NOMO-1 treated with DMSO at 0.1 percent for 48 hours (cell line): ENCODE measurements around the gene LBX2.

Experiments used
- DNase-seq: peaks from one replicate; lab custom pipeline; 2025; ENCODE audit not compliant: unreplicated experiment; lab: John Stamatoyannopoulos, UW

Gene LBX2

GRCh38 chr2:74499267-74499939, at the start of gene LBX2:
Gene LBX2, minus strand, starts transcription at chr2:74499603. Its CDS starts 66 bp downstream, at chr2:74499537.
- DNase-seq = no peak

- DNase-seq = no peak
Observed at GRCh38 chr2:74548285-74548899, 49.0 kb upstream of the LBX2 start.

GRCh38 chr2:74546004-74546403, 46.6 kb upstream of the LBX2 start:
- no peak for DNase-seq

GRCh38 chr2:74544634-74545033, 45.2 kb upstream of the LBX2 start:
- no peak for DNase-seq

- no peak for DNase-seq
Observed at GRCh38 chr2:74542978-74543377, 43.6 kb upstream of the LBX2 start.

GRCh38 chr2:74540291-74540690, 40.9 kb upstream of the LBX2 start:
- DNase-seq = no peak

- peak; percentile 25 for DNase-seq
Observed at GRCh38 chr2:74538881-74539339, 39.5 kb upstream of the LBX2 start.

GRCh38 chr2:74537140-74537539, 37.7 kb upstream of the LBX2 start:
- no peak for DNase-seq

GRCh38 chr2:74536166-74536950, 37.0 kb upstream of the LBX2 start:
- DNase-seq = no peak

GRCh38 chr2:74535440-74535965, 36.1 kb upstream of the LBX2 start:
- DNase-seq = no peak

GRCh38 chr2:74534411-74534810, 35.0 kb upstream of the LBX2 start:
- no peak for DNase-seq

GRCh38 chr2:74533464-74533863, 34.1 kb upstream of the LBX2 start:
- DNase-seq = no peak

GRCh38 chr2:74532222-74532621, 32.8 kb upstream of the LBX2 start:
- DNase-seq = peak; percentile 35

GRCh38 chr2:74531666-74532065, 32.3 kb upstream of the LBX2 start:
- DNase-seq = no peak

GRCh38 chr2:74530239-74531187, 31.1 kb upstream of the LBX2 start:
- DNase-seq = peak; percentile 30

- peak; percentile 98 for DNase-seq
Observed at GRCh38 chr2:74529357-74530238, 30.2 kb upstream of the LBX2 start, which contains the start of the genes AUP1 and HTRA2. Gene AUP1, minus strand, starts transcription at chr2:74529706. Its CDS starts 77 bp downstream, at chr2:74529629. Gene HTRA2, plus strand, starts transcription at chr2:74529933. Its CDS starts 74 bp downstream, at chr2:74530007.

- DNase-seq = peak; percentile 6
Observed at GRCh38 chr2:74528600-74529356, 29.4 kb upstream of the LBX2 start.

- no peak for DNase-seq
Observed at GRCh38 chr2:74527741-74528140, 28.3 kb upstream of the LBX2 start.
